BLaER1 (cell line): ENCODE measurements around the gene IFNAR1.
A peak's percentile ranks its signal among the peaks of the same experiment; 100 is the strongest.

ENCODE experiments used
- H3K27ac ChIP-seq: shearing (Covaris generic); formaldehyde crosslinking; 2 replicates; pipeline ENCODE4 v1.8.1; 2022
- H3K27me3 ChIP-seq: shearing (Covaris generic); formaldehyde crosslinking; 2 replicates; pipeline ENCODE4 v1.8.1; 2022
- H3K36me3 ChIP-seq: shearing (Covaris generic); formaldehyde crosslinking; 2 replicates; pipeline ENCODE4 v1.8.1; 2022
- H3K4me1 ChIP-seq: shearing (Covaris generic); formaldehyde crosslinking; 2 replicates; pipeline ENCODE4 v1.8.1; 2022
- H3K4me2 ChIP-seq: shearing (Covaris generic); formaldehyde crosslinking; 2 replicates; pipeline ENCODE4 v1.8.1; 2022
- H3K4me3 ChIP-seq: shearing (Covaris generic); formaldehyde crosslinking; 2 replicates; pipeline ENCODE4 v1.8.1; 2022
- H3K9ac ChIP-seq: shearing (Covaris generic); formaldehyde crosslinking; 2 replicates; pipeline ENCODE4 v1.8.1; 2022
- H3K9me3 ChIP-seq: shearing (Covaris generic); formaldehyde crosslinking; 2 replicates; pipeline ENCODE4 v1.8.1; 2022
- H4K20me1 ChIP-seq: shearing (Covaris generic); formaldehyde crosslinking; 2 replicates; pipeline ENCODE4 v1.8.1; 2022
- Cebpa-rat ChIP-seq: shearing (Covaris generic); IDR thresholded peaks from 2 replicates; pipeline ENCODE4 v1.8.1; 2022

Gene IFNAR1

DNA sequence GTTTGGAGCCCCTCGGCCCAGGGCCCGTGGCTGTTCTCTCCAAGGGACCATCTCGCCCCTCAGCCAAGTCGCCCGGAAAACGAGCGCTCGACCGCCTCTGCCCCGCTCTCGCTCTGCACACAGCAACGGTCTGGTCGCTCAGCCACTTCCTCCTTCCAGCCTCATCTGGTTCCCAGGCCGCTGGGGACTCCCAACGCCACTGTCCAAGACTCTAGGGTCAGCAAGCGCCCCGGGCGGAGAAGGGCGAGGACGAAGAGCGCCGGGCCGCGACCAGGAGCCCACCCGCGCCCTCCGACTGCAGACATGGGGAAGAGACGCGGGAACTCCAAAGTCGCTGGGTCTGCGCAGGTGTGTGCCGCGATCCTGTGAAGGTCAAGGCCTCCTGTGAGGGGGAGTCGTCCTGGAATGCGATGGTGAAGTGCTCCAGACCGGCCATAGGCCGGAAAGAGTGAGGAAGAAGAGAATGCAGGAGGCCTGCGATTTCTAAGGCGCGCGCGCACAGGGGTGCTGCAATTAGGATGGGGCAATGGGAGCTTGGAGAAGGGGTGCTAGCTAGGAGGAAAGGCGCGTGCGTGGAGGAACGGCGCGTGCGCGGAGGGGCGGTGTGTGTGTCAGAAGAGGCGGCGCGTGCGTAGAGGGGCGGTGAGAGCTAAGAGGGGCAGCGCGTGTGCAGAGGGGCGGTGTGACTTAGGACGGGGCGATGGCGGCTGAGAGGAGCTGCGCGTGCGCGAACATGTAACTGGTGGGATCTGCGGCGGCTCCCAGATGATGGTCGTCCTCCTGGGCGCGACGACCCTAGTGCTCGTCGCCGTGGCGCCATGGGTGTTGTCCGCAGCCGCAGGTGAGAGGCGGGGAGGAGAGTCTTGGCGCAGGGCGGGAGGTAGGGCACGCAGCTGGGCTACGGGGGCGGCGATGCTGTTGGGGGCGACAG is at the start of gene IFNAR1:
Gene IFNAR1, plus strand, starts transcription at position 680 of the 931 bp plus-strand sequence. Its CDS starts 86 bp downstream, at position 766.
- peak within 1 kb of the TSS; percentile 98 for H3K4me3 ChIP-seq
- H3K4me1 ChIP-seq, result peaks cover 25% of the 10 kb centered on the region
- H3K27me3 ChIP-seq, result no peaks in the 10 kb centered on the region
- H3K4me2 ChIP-seq, result peak within 1 kb of the TSS; percentile 95
- H3K9me3 ChIP-seq, result peaks cover under 1% of the 10 kb centered on the region; the same call in 1 of the 2 replicates
- H4K20me1 ChIP-seq, result peaks cover 30% of the 10 kb centered on the region
- no peak; the same call in 1 of the 2 replicates for TF ChIP-seq Cebpa-rat
- peaks cover 12% of the 10 kb centered on the region; the same call in 1 of the 2 replicates for H3K36me3 ChIP-seq
- H3K27ac ChIP-seq, result peak within 1 kb of the TSS; percentile 90
- peak within 1 kb of the TSS; percentile 94 for H3K9ac ChIP-seq

DNA sequence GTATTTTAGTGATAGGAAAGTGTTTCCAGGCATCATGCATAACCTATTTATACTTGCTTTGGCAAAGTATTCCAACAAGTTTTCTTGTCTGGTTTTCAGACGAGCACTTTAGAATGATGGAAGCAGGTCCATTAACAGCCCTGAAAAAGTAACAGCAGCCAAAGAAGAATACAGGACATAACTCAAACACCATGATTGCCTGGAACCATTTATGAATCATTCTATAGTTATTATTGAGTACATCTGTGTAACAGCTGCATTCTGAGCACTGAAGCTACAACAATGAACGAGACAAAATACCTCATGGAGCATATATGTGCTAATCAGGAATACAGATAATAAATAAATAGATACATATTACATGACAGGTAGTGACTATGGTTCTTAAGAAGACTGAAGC is 46.0 kb upstream of the IFNAR1 start:
- H3K9ac ChIP-seq, result no peak overlapping the region
- H4K20me1 ChIP-seq, result no peaks in the 10 kb centered on the region
- H3K4me1 ChIP-seq, result no peaks in the 10 kb centered on the region
- TF ChIP-seq Cebpa-rat, result no peak
- no peak overlapping the region for H3K4me2 ChIP-seq
- H3K9me3 ChIP-seq, result peaks cover 57% of the 10 kb centered on the region
- peaks cover 100% of the 10 kb centered on the region for H3K36me3 ChIP-seq
- no peaks in the 10 kb centered on the region for H3K27me3 ChIP-seq
- no peak overlapping the region for H3K4me3 ChIP-seq
- no peak overlapping the region for H3K27ac ChIP-seq

DNA sequence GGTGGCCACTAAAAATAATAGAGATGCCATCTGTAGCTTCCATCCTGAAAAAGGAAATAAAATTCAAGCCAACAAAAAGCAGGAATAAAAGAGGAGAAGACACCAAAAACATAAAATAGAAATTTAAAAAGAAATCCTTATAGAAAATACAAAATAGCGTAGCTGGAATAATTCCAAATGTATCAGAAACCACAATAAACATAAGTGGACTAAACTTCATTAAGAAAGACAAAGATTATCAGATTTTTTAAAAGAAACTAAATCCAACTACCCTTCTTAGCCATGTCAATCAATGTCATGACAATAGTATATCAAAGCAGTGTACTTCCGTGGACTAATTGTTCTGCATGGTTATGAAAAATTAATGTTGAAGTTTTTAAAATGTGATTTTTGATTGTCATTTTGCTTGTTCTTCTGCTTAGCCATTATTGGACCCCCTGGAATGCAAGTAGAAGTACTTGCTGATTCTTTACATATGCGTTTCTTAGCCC is 45.4 kb upstream of the IFNAR1 start:
- peaks cover 100% of the 10 kb centered on the region for H3K36me3 ChIP-seq
- H3K27me3 ChIP-seq, result no peaks in the 10 kb centered on the region
- H3K4me1 ChIP-seq, result no peaks in the 10 kb centered on the region

DNA sequence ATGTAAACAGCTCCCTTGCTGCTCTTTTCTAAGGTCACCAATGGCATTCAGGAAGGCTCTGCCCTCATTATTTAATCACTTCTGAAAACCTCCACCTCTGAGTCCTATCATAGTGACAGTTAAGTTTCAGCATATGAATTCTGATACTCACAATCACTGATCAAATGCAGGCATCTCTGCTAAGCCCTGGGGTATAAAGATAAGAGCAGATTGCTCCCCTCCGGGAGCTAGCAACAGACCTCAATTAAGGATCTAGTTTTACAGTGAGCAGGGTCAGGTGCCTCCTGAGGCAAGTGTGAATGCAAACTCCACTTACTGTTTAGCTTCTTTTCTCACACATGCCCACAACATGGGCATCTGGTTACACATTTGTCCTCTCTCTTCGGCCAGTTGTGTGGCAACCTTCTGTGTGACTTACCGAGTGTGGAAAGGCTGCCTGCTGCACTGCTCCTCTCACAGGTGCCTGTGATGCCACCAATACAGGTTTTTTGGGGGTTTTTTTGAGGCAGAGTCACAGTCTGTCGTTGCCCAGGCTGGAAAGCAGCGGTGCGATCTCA is 43.6 kb upstream of the IFNAR1 start:
- no peaks in the 10 kb centered on the region for H3K27me3 ChIP-seq

More for the DNA sequence above, 45.4 kb upstream of the IFNAR1 start:
- H3K4me3 ChIP-seq, result no peak overlapping the region
- no peaks in the 10 kb centered on the region for H4K20me1 ChIP-seq
- H3K9me3 ChIP-seq, result peaks cover 50% of the 10 kb centered on the region
- no peak overlapping the region for H3K27ac ChIP-seq
- H3K9ac ChIP-seq, result no peak overlapping the region
- no peak overlapping the region for H3K4me2 ChIP-seq
- no peak for TF ChIP-seq Cebpa-rat

DNA sequence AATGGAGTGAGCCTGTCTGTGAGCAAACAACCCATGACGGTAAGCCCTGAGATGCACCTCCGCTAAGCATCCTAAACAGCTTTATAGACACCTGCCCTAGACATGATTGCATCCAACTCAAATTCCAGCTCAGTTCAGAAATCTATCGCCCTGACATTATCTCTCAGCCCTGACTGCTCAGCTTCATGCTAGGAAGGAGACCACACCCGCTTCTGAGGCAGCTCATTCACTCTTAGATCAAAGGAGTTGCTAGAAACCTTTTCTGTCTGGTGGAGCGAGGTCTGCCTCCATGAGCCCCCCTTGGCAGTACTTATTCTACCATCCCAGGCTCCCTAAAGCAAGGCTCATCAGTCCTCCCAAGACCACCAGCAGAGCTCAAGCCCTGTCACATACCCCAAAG is 41.6 kb upstream of the IFNAR1 start:
- peaks cover 21% of the 10 kb centered on the region for H3K9me3 ChIP-seq
- no peak overlapping the region for H3K4me3 ChIP-seq
- no peak for TF ChIP-seq Cebpa-rat
- no peak overlapping the region for H3K27ac ChIP-seq
- H3K27me3 ChIP-seq, result no peaks in the 10 kb centered on the region
- H3K4me1 ChIP-seq, result no peaks in the 10 kb centered on the region
- H3K4me2 ChIP-seq, result no peak overlapping the region
- no peak overlapping the region for H3K9ac ChIP-seq
- peaks cover 98% of the 10 kb centered on the region for H3K36me3 ChIP-seq
- H4K20me1 ChIP-seq, result no peaks in the 10 kb centered on the region

More for the DNA sequence above, 43.6 kb upstream of the IFNAR1 start:
- Histone ChIP-seq H3K9me3 (peaks cover 34% of the 10 kb centered on the region), H3K4me2 (no peak overlapping the region), H4K20me1 (no peaks in the 10 kb centered on the region), H3K4me3 (no peak overlapping the region), H3K27ac (no peak overlapping the region), H3K4me1 (no peaks in the 10 kb centered on the region), H3K9ac (no peak overlapping the region), H3K36me3 (peaks cover 100% of the 10 kb centered on the region)
- TF ChIP-seq Cebpa-rat, result no peak

DNA sequence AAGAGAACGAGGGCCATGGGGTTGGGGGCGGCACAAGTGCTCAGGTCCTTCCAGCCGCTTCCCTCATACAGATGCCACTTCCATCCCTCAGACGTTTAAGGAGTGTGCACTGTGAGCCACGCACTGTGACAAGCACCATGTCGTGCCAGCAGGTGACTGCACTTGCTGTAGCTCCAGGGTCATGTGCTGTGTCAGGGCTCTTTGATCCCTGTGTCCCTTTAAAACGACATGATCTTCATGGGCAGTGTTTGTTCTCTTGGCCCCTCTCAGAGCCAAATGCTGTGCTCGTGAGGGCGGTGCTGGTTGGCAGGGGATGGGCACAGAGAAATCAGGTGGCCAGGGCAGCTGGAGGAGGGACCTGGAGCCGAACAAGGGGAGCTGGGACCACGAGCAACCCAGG is 38.7 kb upstream of the IFNAR1 start:
- no peaks in the 10 kb centered on the region for H3K27me3 ChIP-seq
- no peak overlapping the region for H3K9ac ChIP-seq
- H4K20me1 ChIP-seq, result no peaks in the 10 kb centered on the region
- no peak for TF ChIP-seq Cebpa-rat
- H3K4me2 ChIP-seq, result no peak overlapping the region
- H3K27ac ChIP-seq, result no peak overlapping the region
- H3K4me1 ChIP-seq, result peaks cover 16% of the 10 kb centered on the region
- H3K4me3 ChIP-seq, result no peak overlapping the region
- peaks cover 81% of the 10 kb centered on the region for H3K36me3 ChIP-seq
- H3K9me3 ChIP-seq, result no peaks in the 10 kb centered on the region

DNA sequence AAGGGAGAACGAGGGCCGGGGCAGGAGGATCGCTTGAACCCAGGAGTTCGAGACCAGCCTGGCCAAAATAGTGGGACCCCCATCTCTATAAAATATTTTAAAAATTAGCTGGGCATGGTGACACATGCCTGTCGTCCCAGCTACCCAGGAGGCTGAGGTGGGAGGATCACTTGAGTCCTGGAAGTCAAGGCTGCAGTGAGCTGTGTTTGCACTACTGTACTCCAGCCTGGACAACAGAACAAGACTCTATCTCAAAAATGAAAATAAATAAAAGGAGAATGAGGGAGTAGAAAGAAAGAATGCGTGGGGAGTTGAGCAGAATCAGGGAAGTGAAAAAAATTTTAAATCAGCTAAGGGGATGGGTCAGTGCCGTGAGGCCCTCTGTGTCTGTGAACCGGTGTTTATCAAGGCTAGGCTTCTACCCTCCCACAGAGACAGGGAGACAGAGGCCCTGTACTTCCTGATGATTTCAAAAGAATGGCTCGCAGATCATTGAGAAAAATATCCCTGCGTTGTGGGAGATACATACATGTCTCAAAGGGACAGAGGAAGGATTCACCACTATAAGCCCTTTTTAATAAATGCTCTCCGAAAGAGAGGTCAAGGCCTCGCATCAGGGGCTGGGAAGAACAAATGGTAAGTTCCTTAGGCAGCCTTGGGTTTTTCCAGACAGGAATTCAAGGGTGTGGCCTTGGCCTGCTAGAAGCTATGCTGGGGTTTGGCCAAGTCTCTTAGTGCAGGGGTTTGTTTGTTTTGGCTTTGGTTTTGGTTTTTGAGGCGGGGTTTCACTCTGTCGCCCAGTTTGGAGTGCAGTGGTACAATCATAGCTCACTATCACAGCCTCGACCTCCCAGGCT is 37.9 kb upstream of the IFNAR1 start:
- Histone ChIP-seq H3K4me3 (no peak overlapping the region), H3K4me1 (peaks cover 18% of the 10 kb centered on the region), H3K27me3 (no peaks in the 10 kb centered on the region), H3K9me3 (no peaks in the 10 kb centered on the region), H3K36me3 (peaks cover 80% of the 10 kb centered on the region), H3K9ac (no peak overlapping the region), H3K4me2 (no peak overlapping the region), H3K27ac (no peak overlapping the region), H4K20me1 (no peaks in the 10 kb centered on the region)
- TF ChIP-seq Cebpa-rat, result no peak

DNA sequence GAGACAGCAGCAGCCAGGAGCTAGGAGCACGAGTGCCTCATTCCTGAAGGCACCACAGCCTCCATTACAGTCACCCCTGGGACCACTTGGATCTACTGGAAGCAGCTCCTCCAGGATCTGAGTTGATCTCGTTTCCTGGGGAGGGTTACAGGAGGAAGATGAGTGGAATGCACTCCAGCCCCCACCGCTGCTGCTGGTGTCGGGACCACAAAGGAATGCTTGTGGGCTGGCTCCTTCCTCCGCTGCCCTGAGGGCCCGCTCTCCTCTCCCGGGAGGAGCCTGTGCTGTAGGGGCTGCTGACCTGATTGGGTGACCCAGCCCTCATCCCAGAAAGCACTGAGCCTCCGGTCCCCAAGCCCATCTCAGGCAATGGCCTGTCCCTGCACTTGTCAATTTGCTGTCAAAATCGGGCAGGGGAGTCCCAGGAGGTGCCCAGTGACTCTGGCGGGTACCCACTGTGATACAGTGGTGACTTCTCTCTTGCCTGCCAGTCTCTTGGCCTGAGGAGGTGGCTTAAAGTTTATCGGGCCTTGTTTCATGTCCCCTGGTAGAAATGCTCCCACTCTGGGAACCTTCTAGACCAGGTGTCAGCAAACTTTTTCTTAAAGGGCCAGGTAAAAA is 35.5 kb upstream of the IFNAR1 start:
- Histone ChIP-seq H3K4me2 (peak overlapping the region; percentile 78), H3K4me1 (peaks cover 35% of the 10 kb centered on the region), H3K4me3 (no peak overlapping the region), H4K20me1 (no peaks in the 10 kb centered on the region), H3K27ac (peak overlapping the region; percentile 10; the same call in 1 of the 2 replicates), H3K9ac (no peak overlapping the region), H3K36me3 (peaks cover 80% of the 10 kb centered on the region), H3K9me3 (no peaks in the 10 kb centered on the region), H3K27me3 (no peaks in the 10 kb centered on the region)
- no peak for TF ChIP-seq Cebpa-rat

DNA sequence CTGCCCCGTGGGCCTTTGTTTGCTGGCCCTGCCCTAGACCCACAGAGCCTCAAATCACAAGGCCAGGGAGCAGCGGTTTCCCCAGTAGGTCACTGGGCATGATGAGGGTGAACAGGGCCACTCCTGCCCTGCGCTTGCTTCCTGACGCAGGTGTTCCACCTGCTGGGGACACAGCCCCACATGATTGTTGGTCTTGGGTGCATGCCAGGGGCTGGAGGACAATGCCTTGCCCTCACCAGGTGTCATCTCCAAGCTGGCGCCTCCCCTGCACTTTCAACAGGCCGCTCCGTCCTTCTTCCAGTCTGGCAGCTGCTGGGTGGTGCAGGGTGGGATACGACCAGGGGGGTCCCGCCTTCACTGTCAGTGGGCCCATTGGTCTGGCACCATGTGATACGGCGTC is 34.3 kb upstream of the IFNAR1 start:
- Histone ChIP-seq H4K20me1 (no peaks in the 10 kb centered on the region), H3K4me2 (no peak overlapping the region), H3K9ac (no peak overlapping the region), H3K36me3 (peaks cover 75% of the 10 kb centered on the region), H3K9me3 (no peaks in the 10 kb centered on the region), H3K27ac (no peak overlapping the region), H3K4me3 (no peak overlapping the region), H3K27me3 (no peaks in the 10 kb centered on the region), H3K4me1 (peaks cover 47% of the 10 kb centered on the region)
- TF ChIP-seq Cebpa-rat, result no peak
